ENCODE data around the gene IL20.

IL20 gene

DNA sequence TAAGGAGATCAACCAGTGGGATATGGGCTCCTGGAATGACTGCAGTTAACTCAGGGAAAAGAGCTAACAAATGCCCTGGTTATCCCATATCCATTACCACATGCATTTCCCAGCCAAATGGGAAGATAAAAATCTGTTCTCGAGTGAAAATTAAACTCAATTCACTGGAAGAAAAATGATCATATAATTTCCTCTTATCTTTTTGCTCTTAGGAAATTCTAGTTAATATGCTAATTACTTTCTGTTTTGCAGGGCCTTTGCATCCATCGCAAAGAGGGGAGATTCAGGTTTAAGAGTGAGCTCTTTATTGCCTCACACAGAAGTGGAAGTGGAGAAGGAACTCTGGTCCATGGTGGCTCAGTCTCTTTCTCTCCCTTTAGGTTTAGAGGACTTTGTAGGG, 28.0 kb downstream of the IL20 start:
- TF ChIP-seq, protein P1, sequence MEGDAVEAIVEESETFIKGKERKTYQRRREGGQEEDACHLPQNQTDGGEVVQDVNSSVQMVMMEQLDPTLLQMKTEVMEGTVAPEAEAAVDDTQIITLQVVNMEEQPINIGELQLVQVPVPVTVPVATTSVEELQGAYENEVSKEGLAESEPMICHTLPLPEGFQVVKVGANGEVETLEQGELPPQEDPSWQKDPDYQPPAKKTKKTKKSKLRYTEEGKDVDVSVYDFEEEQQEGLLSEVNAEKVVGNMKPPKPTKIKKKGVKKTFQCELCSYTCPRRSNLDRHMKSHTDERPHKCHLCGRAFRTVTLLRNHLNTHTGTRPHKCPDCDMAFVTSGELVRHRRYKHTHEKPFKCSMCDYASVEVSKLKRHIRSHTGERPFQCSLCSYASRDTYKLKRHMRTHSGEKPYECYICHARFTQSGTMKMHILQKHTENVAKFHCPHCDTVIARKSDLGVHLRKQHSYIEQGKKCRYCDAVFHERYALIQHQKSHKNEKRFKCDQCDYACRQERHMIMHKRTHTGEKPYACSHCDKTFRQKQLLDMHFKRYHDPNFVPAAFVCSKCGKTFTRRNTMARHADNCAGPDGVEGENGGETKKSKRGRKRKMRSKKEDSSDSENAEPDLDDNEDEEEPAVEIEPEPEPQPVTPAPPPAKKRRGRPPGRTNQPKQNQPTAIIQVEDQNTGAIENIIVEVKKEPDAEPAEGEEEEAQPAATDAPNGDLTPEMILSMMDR (conservative IDR thresholded peaks at IDR 0.05; ENCODE audit: low read depth, low read length): no peak
- no peak overlapping the region for H3K4me3 ChIP-seq (ENCODE audit: low read length)
- no peak for DNase-seq (ENCODE audit: low read depth)

DNA sequence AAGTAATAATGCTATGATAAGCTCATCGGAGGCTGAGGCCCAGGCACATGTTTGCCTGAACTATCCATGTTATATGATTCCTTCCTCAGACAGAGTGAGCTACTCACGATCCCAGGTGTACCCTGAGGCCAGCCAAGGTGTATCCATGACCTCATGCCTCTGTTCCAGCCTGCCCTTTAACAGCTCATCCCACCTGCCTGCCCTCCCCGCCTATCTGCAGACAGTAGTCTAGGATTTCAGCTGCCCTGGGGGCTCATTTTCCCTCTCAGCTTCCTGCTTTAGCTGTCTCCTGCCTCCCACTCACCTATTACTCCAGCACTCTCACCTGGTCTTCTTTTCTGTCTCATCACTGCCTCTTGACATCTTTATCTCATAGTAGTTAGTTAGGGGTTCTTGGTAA, 29.9 kb downstream of the IL20 start:
- H3K4me3 ChIP-seq (ENCODE audit: low read length): no peak overlapping the region
- no peak for DNase-seq (ENCODE audit: low read depth)
- TF ChIP-seq, protein P1 (conservative IDR thresholded peaks at IDR 0.05; ENCODE audit: low read depth, low read length): no peak

DNA sequence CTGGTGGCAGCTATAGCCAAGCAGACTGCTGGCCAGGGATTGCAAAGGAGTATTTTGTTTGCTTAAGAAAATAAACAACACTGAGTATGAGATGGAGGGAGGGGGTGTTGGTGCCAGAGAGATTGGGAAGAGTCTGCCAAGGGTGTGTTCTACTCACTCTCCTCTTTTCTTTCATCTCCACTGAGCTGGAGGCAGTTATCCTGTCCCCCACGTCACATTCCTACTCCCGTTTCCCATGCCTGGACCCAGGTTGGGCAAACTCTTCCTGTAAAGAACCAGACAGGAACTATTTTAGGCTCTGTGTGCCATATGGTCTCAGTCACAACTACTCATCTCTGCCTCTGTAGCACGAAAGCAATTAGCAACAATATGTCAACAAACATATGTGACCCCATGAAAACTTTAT, 30.4 kb downstream of the IL20 start:
- H3K4me3 ChIP-seq (ENCODE audit: low read length): no peak overlapping the region
- DNase-seq (ENCODE audit: low read depth): no peak
- TF ChIP-seq, protein P1 (conservative IDR thresholded peaks at IDR 0.05; ENCODE audit: low read depth, low read length): no peak

- no peak overlapping the region for H3K4me3 ChIP-seq (ENCODE audit: low read length)
- TF ChIP-seq, protein P1 (conservative IDR thresholded peaks at IDR 0.05; ENCODE audit: low read depth, low read length): no peak
- no peak for DNase-seq (ENCODE audit: low read depth)
Observed at GRCh38 chr1:206896261-206896660, 30.8 kb downstream of the IL20 start.

DNA sequence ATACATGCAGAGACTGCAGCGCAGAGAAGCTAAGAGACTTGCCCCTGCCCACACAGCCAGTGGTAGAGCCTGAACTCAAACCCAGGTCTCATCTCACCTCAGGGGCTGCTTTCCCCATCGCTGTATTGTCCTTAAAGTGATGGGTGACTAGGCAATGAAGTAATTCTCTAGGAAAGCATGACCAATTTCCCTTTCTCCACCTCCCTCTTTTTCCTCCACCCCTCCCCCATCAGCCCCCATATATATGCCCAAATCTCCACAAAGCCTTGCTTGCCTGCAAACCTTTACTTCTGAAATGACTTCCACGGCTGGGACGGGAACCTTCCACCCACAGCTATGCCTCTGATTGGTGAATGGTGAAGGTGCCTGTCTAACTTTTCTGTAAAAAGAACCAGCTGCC, 31.8 kb downstream of the IL20 start, which contains the start of gene IL24:
Gene IL24, plus strand, starts transcription at position 269 of the 400 bp plus-strand sequence. CDS start 390 bp downstream, outside the sequence.
- no peak for DNase-seq (ENCODE audit: low read depth)
- no peak within 1 kb of the TSS for H3K4me3 ChIP-seq (ENCODE audit: low read length)
- TF ChIP-seq, protein P1 (conservative IDR thresholded peaks at IDR 0.05; ENCODE audit: low read depth, low read length): no peak

DNA sequence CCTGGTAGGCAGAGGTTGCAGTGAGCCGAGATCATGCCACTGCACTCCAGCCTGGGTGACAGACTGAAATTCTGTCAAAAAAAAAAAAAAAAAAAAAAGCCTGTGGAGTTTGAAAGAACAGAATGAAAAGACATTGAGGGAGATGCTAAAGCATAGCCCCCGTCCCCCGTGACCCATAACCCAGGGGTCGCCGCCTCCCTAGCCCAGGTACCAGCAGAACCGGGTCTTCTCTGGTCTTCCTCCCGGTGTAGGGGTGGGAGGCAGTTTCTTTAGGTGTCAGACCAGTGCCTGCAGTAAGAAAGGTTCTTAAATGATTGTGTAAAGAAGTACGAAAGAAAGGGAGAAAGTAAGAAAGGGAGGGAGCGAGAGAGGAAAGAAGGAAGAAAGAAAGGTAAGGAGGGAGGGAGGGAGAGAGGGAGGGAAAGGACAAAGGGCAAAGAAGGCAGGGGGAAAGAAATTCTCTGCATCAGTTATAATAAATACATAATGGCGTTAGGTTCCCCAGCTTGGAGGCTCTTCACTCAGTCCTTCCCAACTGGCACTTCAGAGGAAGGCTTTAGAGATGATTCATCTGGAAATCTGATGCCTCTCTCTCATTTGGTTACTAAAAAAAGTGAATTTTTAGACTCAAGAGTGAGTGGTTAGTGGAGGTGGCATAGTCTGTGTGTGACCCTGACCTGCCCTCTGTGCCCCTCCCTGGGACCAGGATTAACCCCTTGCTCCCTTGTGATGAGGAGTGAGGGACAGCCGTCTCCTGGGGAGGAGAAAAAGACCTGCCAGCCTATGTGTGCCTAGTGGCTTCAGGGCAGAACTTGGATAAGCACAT, 32.9 kb downstream of the IL20 start:
- TF ChIP-seq, protein P1 (conservative IDR thresholded peaks at IDR 0.05; ENCODE audit: low read depth, low read length): no peak
- peak; percentile 11 for DNase-seq (ENCODE audit: low read depth)
- H3K4me3 ChIP-seq (ENCODE audit: low read length): no peak overlapping the region

- TF ChIP-seq, protein P1 (conservative IDR thresholded peaks at IDR 0.05; ENCODE audit: low read depth, low read length): no peak
- DNase-seq (ENCODE audit: low read depth): no peak
- H3K4me3 ChIP-seq (ENCODE audit: low read length): no peak overlapping the region
Observed at GRCh38 chr1:206898915-206899431, 33.5 kb downstream of the IL20 start.

Data from retinal pigment epithelial cell (primary cell).